GM23248 (cell line): Measurements from ENCODE around the gene CPA5.

Experiments used
- EZH2 ChIP-seq: fragments of 200-600 bp; sonication (generic); IDR thresholded peaks from 2 replicates; pipeline ENCODE4 v1.6.1; 2018; ENCODE audit warnings: antibody characterized with exemption, mild to moderate bottlenecking; ENCODE audit not compliant: insufficient read depth, poor library complexity, severe bottlenecking
- EZH2phosphoT487 ChIP-seq: fragments of 200-600 bp; sonication (generic); IDR thresholded peaks from 2 replicates; pipeline ENCODE4 v1.6.1; 2018; ENCODE audit warnings: antibody characterized with exemption, moderate library complexity, mild to moderate bottlenecking, low read depth; ENCODE audit not compliant: insufficient read depth

DNA sequence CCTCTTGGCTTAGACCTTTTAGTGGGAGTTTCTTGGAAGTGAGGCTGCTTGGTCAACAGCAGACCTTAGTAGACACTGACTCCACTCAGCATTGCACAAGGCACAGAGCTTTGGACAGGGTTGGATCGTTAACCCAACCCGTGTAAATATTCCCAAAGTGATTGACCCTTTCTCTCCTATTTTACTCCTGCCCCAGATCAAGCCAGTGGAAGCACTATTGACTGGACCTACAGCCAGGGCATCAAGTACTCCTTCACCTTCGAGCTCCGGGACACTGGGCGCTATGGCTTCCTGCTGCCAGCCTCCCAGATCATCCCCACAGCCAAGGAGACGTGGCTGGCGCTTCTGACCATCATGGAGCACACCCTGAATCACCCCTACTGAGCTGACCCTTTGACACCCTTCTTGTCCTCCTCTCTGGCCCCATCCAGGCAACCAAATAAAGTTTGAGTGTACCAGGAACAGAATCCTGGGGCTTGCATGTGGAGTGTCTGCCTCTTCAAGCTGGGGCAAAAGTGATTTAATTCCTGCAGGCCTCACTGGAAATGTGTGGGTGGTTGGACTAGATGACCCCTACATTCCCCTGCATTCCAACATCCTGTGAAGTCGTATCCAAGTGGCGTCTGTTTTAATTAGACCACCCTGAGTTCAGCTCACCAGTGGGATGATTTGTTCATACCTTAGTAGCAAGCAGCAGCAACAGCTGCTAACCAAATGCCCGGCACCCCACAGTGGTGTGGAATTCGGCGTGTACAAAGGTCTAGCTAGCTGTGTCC lies 43.2 kb downstream of the CPA5 start:
- TF ChIP-seq EZH2 (no peak), EZH2phosphoT487 (no peak)
